HG03280 (cell line): ENCODE measurements around the gene LSAMP.

Source experiments
- ATAC-seq: cut with Tn5 transposase; IDR thresholded peaks from one replicate; pipeline ENCODE4 v1.9.1; 2021; ENCODE audit warnings: mild to moderate bottlenecking, moderate library complexity; ENCODE audit not compliant: unreplicated experiment

The LSAMP gene

DNA sequence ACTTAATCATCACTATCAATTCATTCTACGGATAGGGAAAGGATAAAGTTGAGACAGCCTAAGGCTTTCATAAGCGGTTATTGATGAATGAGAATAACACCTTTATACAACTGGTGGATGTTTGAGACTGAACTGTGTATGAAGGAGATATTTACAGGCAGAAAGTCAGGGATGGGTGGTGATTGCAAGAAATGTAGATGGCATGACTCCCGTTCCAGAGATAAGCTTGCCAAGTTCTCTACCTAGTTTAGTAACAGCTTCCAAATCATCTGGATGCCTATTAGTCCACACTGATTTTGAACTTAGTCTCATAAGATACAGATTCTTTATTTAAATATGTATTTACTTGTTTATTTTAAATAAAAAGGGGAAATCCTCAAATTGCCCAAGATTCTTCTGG, 463.2 kb downstream of the LSAMP start:
- ATAC-seq: no peak

DNA sequence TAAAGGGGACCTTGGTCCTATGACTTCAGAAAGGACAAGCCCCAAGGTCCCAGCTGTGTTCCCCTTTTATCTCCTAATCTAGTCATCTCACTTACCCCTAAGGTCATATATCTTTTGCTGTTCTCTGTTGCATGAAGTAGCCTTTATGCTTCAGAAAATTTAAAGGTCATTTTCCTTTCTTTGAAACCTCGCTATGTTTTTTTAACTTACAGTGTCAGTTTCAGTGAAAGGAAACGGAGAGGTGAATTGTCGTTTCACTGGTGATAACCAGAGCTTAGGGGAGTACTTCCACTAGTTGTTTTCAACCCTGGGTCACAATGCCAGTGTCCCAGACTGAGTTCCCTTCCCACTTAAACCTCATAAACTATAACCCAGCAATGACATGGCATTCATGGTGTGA, 464.6 kb downstream of the LSAMP start:
- ATAC-seq: no peak

DNA sequence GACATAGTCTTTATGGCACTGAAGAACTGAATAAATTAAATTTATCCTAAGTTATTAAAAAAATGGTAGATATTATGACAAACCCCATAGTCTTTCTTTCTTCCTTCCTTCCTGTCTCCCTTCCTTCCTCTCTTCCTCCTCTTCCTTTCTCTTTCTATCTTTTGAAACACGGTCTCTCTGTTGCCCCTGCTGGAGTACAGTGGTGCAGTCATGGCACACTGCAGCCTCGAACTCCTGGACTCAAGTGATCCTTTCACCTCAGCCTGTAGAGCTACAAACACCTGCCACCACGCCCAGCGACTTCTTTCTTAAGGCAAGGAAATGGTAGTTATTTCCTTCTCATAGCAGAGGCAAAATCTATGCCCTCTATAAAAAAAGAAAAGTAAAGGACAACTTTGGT, 467.4 kb downstream of the LSAMP start:
- no peak for ATAC-seq

DNA sequence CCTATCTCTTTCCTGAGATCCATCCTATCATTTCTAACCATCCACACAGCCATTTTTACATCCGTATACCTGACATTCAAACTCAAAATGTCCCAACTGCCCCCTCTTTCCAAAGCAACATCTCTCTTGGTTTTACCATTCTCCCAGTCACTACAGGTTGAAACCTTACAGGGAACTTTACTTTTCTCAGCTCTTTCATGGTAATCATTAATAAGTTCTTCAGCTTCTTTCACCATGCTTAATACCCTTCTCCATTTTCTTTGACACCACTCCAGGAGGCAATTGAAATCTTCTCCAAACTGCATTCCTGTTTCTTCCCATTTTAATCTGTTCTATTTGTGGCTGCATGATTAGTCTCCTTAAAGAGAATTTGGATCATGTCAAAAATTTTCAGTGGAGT, 469.5 kb downstream of the LSAMP start:
- ATAC-seq: no peak

DNA sequence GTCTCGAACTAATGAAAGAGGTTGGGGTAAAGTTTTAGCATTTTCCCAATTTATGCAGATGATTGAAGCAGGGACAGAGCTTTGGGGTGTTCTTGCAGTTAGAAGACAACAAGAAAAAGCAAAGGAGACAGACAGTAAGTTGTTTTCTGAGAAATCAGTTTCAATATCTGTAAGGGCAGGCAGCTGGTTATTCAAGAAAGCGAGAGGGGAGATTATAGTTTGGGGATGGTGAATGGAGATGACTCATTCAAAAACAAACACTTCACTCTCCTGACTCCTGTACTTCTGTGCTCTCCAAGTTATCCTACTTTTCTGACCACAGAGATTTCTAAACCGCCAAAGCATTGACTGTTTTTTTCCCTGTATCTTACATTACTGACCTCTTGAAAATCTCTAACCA, 469.9 kb downstream of the LSAMP start:
- ATAC-seq: peak; percentile 59

DNA sequence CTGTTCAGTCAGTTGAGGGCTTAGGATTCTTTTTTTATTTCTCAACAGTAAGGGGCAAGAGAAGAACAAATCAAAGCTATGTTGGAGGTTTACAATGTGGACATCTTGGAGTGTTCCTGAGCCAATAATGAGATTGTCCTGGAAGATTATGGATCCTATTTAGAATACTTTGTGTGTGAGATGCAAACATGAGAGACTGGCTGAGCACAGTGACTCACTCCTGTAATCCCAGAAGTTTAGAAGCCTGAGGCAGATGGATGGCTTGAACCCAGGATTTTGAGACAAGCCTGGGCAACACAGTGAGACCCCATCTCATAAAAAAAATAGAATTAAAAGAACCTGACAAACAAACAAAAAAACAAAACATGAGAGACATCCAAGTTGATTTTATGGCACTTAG, 470.3 kb downstream of the LSAMP start:
- ATAC-seq: no peak

DNA sequence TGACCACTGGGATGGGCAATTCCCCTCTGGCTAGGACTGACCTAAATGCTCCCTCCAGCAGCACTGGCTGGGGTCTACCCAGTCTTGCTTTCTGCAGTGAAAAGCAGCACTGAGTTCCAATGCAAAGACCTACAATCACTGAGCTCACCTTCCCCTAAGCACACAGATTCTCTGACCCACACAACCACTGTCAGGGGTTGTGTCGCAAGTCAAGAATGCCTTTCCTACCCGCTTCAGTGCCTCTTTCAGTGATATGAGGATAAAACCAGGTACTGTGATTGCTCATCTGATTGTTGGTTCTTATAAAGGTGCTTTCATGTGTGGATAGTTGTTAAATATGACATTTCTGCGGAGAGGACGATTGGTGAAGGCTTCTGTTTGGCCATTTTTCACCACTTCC, 476.4 kb downstream of the LSAMP start:
- no peak for ATAC-seq

DNA sequence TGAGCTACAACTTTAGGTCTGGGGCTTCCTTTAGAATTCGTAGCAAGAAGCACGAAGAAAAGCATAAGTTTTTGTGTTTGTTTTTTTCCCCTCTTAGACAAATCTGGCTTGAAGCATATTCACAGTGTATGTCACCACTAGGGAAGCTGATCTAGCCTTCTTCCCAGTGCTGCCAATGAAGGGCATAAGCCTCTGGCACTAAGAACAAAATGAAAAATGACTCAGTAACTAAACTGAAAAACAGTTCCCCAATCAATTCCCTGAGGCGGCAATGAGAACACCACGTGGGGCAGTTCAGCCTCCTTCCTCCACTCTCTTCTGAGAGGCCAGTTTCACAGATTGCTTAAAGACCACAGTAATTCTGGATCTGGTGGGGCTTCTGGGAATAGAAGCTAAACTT, 483.9 kb downstream of the LSAMP start:
- ATAC-seq: no peak

DNA sequence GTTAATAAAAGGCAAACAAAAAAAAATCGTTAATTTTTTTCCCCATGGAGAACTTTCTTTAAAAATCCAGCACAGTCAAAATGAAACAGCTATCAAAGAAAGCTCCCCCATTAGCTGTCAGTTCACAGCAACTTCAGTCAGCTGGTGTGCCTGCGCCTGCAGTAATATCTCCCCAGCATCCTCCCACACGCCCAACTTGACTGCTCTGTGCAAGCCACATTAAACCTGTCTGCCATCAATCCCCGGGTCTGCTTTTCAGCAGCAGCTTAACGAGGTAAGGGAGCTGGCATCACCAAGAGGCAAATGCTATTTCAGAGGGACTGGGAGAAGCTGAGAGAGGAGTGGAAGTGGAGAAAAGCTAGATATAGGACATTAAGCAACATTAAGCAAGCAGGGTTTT, 484.5 kb downstream of the LSAMP start:
- ATAC-seq: no peak

DNA sequence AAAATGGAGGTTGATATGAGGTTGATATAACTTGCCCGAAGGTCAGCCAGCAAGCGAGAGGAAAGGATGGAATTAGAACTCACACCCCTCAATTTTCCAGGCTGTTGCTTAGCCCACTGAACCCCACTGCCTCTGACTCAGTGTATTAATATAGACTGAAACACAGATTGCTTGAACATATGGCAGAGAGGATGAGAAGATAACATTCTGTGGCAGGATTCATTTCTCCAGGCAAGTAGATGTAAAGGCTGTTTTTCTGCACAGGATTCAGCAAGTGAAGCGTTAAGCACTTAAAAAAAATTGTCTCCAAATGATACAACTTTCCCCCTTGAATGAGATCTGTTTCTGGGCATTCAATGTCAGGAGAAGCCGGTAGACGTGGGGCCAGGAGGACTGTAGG, 486.8 kb downstream of the LSAMP start:
- no peak for ATAC-seq

DNA sequence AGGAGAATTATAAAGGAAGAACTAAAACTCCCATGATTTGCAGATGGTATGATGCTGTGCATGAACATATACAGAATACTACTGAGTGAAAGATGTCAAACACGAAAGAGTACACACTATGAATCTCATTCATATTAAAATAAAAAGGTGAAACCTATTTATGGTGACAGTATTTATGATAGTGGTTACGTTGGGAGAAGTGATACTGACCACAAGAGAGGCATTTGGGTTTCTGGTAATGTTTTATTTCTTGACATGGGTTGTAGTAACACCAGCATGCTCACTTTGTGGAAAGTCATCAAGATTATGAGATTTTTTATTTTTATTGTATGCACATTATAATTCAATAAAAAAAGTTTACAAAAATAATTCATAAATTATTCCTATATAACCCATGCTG, 498.0 kb downstream of the LSAMP start:
- ATAC-seq: no peak

DNA sequence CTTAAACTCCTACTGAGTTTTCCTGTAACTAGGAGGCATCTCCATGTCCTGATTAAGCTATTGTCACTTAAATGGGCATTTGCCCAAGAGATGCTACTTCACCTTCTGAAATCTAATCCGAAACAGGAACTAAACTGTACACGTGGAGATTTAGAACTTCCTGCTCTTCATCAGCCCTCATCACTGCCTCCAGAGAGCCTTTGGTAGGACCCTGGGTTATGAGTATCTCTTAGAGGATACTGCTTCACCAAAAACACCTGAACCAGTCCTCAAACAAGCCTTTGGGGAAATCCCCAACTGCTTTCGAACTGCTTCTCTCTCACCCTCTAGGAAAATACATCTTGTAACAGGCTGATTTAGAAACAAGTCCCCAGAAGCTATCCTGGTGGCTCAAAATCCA, 501.7 kb downstream of the LSAMP start:
- ATAC-seq: no peak

DNA sequence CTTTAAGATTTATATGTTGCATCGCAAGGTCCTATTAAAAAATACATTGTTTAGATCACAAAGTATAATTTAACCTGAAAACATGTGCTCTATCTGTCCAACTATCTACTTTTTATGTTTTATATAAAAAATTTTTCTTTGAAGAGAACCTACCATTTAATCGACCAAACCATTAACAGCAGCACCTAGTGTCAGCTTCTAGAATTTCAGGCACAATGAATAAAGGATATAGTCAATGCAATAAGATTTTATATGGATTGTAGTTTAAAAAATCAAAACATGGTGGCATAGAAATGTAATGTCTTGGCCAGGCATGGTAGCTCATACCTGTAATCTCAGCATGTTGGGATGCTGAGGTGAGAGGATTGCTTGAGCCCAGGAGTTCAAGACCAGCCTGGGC, 508.2 kb downstream of the LSAMP start:
- no peak for ATAC-seq

DNA sequence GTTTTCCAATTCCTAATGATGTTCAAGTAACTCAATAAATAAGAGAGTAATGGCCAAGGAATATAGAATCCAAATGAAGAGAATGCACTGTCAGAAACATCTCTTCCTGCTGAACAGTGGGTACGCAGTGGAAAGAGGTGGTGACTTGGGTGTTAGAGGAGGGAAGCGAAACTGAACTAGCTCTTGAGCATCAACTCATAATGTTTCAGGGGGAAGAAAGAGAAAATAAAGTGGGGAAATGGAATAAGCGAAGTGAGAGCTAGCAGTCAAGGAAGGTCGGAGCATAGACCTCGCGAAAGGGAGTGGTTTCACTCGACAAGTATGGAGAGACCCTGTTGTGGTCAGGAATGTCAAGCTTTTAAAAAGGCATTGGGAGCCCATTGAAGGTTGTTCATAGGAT, 512.5 kb downstream of the LSAMP start:
- no peak for ATAC-seq

DNA sequence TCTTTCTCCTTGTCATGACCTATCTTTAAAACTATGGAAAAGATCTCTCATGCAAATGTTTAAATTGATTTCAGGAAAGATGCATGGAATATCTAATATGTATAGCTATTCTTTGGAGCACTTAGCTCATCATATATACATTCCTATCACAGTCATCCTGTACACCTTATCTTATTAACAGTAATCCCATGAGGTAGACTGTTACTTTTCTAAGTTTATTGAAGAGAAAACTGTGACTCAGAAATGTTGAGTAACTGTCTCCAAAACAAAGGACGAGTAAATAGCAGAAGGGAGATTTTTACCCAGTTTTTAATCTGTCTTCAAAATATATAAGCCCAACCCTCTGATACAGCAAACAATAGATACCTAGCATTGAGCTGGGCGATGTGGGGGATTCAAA, 513.7 kb downstream of the LSAMP start:
- no peak for ATAC-seq

DNA sequence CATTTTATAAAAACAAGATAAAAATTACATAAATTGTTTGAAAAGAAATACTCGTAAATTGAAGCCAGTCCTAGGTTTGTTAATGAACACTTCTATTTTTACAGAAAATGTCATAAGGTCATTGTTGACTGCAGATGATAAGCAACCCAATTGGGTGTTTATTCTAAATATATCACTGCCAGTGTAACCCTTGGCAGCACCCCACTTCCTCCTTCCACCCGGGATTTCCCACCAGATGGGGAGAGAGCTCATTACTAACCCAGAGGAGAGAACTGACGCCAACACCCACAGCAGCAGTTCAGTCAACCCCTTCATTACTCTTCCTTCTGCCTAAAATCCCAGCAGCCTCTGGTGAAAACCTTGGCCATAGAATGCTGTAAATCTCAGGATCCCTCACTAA, 514.4 kb downstream of the LSAMP start:
- no peak for ATAC-seq

DNA sequence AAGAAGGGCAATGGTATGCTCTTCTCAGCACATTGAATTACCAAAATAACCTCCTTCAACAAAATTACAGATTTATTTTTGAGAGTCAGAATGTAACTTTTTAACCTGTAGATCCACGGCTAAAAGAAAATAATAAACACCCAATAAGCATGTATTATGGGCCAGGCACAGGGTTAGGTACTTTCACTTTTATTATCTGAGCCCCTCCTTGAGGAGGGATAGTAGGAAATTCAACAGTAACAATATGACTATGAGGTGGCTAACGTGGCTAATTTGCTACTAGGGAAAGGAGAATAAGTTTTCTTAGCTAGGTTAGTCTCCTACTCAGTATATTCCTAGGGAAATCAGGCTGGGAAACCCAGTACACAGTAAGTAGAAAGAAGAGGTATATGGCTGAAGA, 515.1 kb downstream of the LSAMP start:
- ATAC-seq: no peak

DNA sequence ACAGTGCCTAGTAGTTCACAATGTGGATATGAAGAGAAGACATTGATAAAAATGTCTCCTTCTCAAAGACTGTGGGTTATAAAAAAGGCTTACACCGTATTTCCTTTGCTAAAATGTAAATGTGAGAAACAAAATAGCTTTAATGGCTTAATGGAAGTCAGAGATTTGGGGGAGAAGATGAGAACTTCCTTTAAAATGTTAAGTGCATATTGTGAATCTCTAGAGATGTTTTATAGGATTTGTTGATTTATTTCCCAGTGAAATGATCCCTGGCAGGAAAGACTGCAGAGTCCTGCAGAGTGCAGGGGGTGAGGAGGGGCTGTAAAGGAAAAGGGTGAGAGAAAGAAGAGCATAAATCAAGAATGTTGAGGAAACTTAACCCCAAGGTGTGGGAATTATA, 516.9 kb downstream of the LSAMP start:
- ATAC-seq: no peak

DNA sequence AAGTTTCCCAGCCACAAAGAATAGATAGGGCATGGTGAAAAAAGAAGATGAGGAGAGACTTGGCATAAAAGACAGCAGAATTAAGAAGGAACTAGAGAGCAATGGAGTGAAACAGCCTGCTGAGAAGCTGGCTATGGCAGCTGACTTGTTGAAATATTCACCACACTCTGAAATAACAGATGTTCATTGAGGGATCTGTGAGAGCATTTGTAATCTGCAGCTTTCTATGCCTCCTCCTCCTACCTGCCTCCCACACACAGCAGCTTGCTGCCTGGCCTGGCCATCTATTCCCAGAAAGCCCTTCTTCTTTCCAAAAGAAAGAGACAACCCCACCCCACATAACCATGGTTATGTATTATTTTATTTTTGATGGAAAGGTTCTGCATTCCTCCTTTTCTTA, 518.1 kb downstream of the LSAMP start:
- ATAC-seq: no peak

DNA sequence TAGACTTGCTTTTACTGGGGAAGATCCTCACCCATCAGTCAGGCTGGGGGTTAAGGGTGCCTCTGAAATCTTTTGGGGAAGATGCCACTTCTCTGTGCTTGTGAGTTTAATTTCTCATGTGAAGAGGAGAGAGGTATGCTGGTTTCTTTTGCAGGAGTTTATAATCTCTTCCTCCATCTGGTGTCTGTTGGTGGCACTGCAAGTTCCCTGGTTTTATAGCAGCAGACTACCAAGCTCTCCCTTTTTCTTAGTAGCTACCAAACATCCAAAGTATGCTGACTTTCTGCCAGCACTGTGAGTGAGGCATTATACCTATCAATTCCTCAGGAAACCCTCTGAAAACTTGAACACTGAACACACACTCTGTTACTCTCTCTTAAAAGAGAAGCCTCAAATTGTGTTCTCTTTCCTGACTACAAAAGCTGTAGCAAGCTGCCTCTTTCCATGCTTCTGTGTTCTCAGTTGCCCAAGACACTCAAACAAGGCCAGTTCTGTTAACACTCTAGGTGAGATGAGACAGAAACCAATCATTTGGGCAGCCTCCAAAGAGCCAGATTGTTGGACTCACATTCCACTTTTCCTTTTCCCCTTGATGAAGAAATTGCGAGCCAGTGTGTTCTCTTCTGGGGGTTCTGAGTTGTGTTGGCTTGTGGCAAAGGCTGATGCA, 522.5 kb downstream of the LSAMP start:
- ATAC-seq: no peak

DNA sequence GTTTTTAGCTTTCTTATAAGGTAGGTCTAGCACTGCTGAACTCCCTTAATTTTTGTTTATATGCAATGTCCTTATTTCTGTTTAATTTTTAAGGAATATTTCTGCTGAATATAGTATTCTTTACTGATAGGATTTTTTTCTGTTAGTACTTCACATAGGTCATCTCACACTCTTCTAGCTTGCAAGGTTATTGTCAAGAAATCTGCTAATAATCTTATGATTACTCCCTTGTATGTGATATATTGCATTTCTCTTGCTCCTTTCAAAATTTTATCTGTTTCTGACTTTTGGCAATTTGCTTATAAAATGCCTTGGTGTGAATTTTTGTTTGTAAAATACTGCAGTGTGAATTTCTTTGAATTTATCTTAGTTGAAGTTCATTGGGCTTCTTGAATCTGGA, 523.6 kb downstream of the LSAMP start:
- ATAC-seq: no peak

DNA sequence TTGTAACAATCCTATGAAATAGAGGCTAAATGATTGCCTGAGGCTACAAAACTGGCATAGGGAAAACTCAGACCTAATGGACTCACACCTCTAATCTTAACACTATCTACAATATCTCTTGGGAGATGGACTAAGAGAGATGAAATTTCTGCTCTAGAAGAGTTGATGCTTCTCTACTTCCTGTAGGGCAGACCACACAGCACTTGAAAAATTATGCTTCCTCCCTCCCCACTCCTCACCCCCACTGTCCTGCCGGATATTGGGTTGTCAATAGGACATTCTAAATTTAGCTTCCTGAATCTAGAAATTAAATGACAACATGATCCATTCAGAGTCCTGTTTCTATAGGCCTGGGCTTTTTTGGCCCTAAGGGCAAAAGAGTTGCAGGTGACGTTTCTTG, 526.4 kb downstream of the LSAMP start:
- no peak for ATAC-seq

DNA sequence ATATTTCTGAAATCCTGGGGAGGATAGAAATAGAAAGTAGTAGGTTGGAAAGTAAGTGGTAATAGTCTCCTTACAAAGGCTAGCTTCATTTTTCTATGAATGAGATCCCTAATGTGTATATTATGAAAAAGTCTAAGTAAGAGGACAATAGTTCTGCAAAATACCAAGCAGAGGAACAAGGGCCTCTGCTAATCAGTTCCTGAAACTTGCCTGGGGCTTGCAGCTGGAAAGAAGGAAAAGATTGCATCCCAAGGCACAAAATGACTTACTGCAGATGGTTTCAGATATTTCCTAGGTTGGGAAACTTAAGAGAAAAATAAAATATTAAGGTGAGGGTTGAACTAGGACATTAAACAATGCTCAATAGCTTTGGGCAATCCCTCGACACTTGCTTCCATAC, 528.4 kb downstream of the LSAMP start:
- ATAC-seq: no peak

DNA sequence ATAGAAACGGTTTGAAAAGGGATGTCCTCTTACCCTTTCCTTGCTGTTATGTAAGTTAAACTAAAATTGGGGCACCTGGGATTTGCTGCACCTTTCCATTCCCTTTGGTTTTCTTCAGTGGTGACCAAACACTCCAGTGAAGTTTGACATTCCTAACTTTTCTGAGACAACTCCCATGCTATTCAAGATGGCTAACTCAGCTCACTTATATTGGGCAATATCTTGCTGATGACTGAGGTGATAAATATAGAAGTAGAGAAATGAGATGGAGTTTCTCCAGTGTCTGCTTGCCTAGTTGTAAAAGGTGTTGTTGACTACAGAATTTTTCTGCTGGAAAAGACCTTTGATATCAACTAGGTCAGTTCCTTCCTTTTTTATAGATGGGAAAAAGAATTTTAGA, 530.2 kb downstream of the LSAMP start:
- no peak for ATAC-seq
